HCT116 (cell line): ENCODE data around the gene CYP2S1. TPM values are rescaled to one million over a fixed set of nuclear protein-coding genes. Genes with fewer than 3 reads are reported as not detected.
A peak's percentile ranks its signal among the peaks of the same experiment; 100 is the strongest.

ENCODE experiments used
- ATAC-seq: fragments of 200-7000 bp; cut with Tn5 transposase; 2 replicates; pipeline ENCODE4 v1.9.1; 2020; ENCODE audit warnings: mild to moderate bottlenecking, moderate library complexity
- Bru-seq: library from RNA; stranded (reverse); fragments of 400-500 nt; gene quantifications from one replicate; lab custom pipeline; 2021; lab: Mats Ljungman, UMichigan
- BruChase-seq, 2 experiments: library from RNA; stranded (reverse); fragments of 400-500 nt; gene quantifications; one replicate each; lab custom pipeline; 2021; lab: Mats Ljungman, UMichigan
- BruUV-seq: library from RNA; stranded (reverse); fragments of 400-500 nt; replicated peaks from 2 replicates; lab custom pipeline; 2021; lab: Mats Ljungman, UMichigan
- CTCF ChIA-PET: fragments of 300-600 bp; sonication (Branson Sonifier 250); formaldehyde crosslinking; loops from one replicate; lab custom pipeline; 2021; ENCODE audit warnings: antibody characterized with exemption; lab: Charles Lee
- POLR2A ChIA-PET: fragments of 300-600, 350-600 bp; sonication (Branson Sonifier 250); formaldehyde crosslinking; loops from one replicate; lab custom pipeline; 2021; ENCODE audit warnings: antibody characterized with exemption; lab: Charles Lee
- RAD21 ChIA-PET, 2 experiments: fragments of 300-600 bp; sonication (Branson Sonifier 250); formaldehyde crosslinking; loops; one replicate each; lab custom pipeline; 2023; ENCODE audit warnings: low total read pairs in 2 of 2; ENCODE audit not compliant: uncharacterized antibody in 2 of 2, unreplicated experiment in 2 of 2, low non-redundant PET in 1 of 2; lab: Charles Lee
- DNase-seq: peaks from one replicate; pipeline ENCODE4 v3.0.0-alpha.2; 2010; ENCODE audit warnings: low read depth, low spot score
- H2AFZ ChIP-seq: fragments of 200-600 bp; shearing (Covaris generic), sonication (generic); 2 replicates; pipeline ENCODE4 v1.6.1; 2017; ENCODE audit warnings: low read depth, mixed run types, mixed read lengths, antibody characterized with exemption, low read length; ENCODE audit not compliant: poor library complexity, severe bottlenecking
- H3K27ac ChIP-seq: 2 replicates; pipeline ENCODE4 v1.5.1; 2012; ENCODE audit warnings: low read depth, low read length
- H3K27me3 ChIP-seq: fragments of 200-600 bp; sonication (generic); 2 replicates; pipeline ENCODE4 v1.6.1; 2016; ENCODE audit warnings: mixed run types, low read length, mixed read lengths; ENCODE audit not compliant: insufficient read depth
- H3K36me3 ChIP-seq, 2 experiments: fragments of 200-500 bp in 1 of 2; fragments of 200-600 bp in 1 of 2; sonication (Bioruptor generic) in 1 of 2; sonication (generic) in 1 of 2; 2 replicates each; pipeline versions ENCODE4 v1.5.1 to v1.6.1; 2014 to 2016; ENCODE audit warnings: low read length in 2 of 2, inconsistent platforms in 1 of 2, mixed read lengths in 1 of 2, mixed run types in 1 of 2; ENCODE audit not compliant: insufficient read depth in 2 of 2, control insufficient read depth in 1 of 2
- H3K4me1 ChIP-seq, 2 experiments: fragments of 200-600 bp in 1 of 2; sonication (generic) in 1 of 2; 2 replicates each; pipeline versions ENCODE4 v1.5.1 to v1.6.1; 2012 to 2017; ENCODE audit warnings: low read length in 2 of 2, inconsistent platforms in 1 of 2, mild to moderate bottlenecking in 1 of 2, mixed read lengths in 1 of 2, mixed run types in 1 of 2, moderate library complexity in 1 of 2; ENCODE audit not compliant: insufficient read depth in 2 of 2, control insufficient read depth in 1 of 2
- H3K4me2 ChIP-seq: fragments of 200-600 bp; sonication (generic); 2 replicates; pipeline ENCODE4 v1.6.1; 2017; ENCODE audit warnings: mixed run types, low read length, mixed read lengths
- H3K4me3 ChIP-seq, 2 experiments: fragments of 200-600 bp in 1 of 2; sonication (generic) in 1 of 2; replicated peaks in 1 of 2; 2 replicates each; pipeline ENCODE4 v1.5.1; 2011 to 2016; ENCODE audit warnings: low read length in 2 of 2, control low read depth in 1 of 2, low read depth in 1 of 2, mild to moderate bottlenecking in 1 of 2, mixed read lengths in 1 of 2, mixed run types in 1 of 2
- H3K79me2 ChIP-seq: fragments of 200-600 bp; sonication (generic); 2 replicates; pipeline ENCODE4 v1.6.1; 2017; ENCODE audit warnings: mild to moderate bottlenecking, mixed run types, low read length, moderate library complexity, mixed read lengths; ENCODE audit not compliant: insufficient read depth
- H3K9ac ChIP-seq: fragments of 200-600 bp; sonication (generic); 2 replicates; pipeline ENCODE4 v1.6.1; 2016; ENCODE audit warnings: low read length, mixed read lengths
- H3K9me2 ChIP-seq: fragments of 200-600 bp; sonication (generic), shearing (Covaris generic); 2 replicates; pipeline ENCODE4 v1.6.1; 2017; ENCODE audit warnings: mixed run types, mild to moderate bottlenecking, moderate library complexity; ENCODE audit not compliant: insufficient read depth
- H3K9me3 ChIP-seq, 2 experiments: fragments of 200-500 bp in 1 of 2; fragments of 200-600 bp in 1 of 2; sonication (Bioruptor generic) in 1 of 2; sonication (generic) in 1 of 2; 2 replicates each; pipeline ENCODE4 v1.6.1; 2014 to 2017; ENCODE audit warnings: low read length in 2 of 2, mixed read lengths in 2 of 2, inconsistent platforms in 1 of 2, low read depth in 1 of 2, mild to moderate bottlenecking in 1 of 2, mixed run types in 1 of 2, moderate library complexity in 1 of 2; ENCODE audit not compliant: control insufficient read depth in 1 of 2, insufficient read depth in 1 of 2
- H4K20me1 ChIP-seq: fragments of 200-600 bp; sonication (generic), shearing (Covaris generic); 2 replicates; pipeline ENCODE4 v1.6.1; 2017; ENCODE audit warnings: mixed run types, mild to moderate bottlenecking, moderate library complexity; ENCODE audit not compliant: insufficient read depth
- CEBPB ChIP-seq: IDR thresholded peaks from 2 replicates; pipeline ENCODE4 v1.6.1; 2012; ENCODE audit warnings: low read depth
- CTCF ChIP-seq, 3 experiments: fragments of 200-600 bp in 1 of 3; sonication (generic) in 1 of 3; IDR thresholded peaks in 2 of 3; conservative IDR thresholded peaks in 1 of 3; 2 replicates each; pipeline ENCODE4 v1.5.1; 2012 to 2017; ENCODE audit warnings: low read depth in 2 of 3, low read length in 2 of 3, antibody characterized with exemption in 1 of 3, borderline replicate concordance in 1 of 3, control low read depth in 1 of 3, mild to moderate bottlenecking in 1 of 3, mixed read lengths in 1 of 3, mixed run types in 1 of 3, moderate library complexity in 1 of 3; ENCODE audit not compliant: insufficient read depth in 1 of 3
- ELF1 ChIP-seq: IDR thresholded peaks from 2 replicates; pipeline ENCODE4 v1.6.1; 2012; ENCODE audit warnings: low read depth, borderline replicate concordance
- EZH2 ChIP-seq: fragments of 200-600 bp; sonication (generic); IDR thresholded peaks from 2 replicates; pipeline ENCODE4 v1.6.1; 2017; ENCODE audit warnings: antibody characterized with exemption, mixed run types
- POLR2A ChIP-seq: IDR thresholded peaks from 2 replicates; pipeline ENCODE4 v1.7.0; 2011; ENCODE audit warnings: borderline replicate concordance; ENCODE audit not compliant: insufficient read depth, insufficient read length; ENCODE audit errors: extremely low read depth
- POLR2AphosphoS5 ChIP-seq: IDR thresholded peaks from 2 replicates; pipeline ENCODE4 v1.6.1; 2011; ENCODE audit warnings: mild to moderate bottlenecking, low read depth, low read length, moderate library complexity
- RAD21 ChIP-seq: IDR thresholded peaks from 2 replicates; pipeline ENCODE4 v1.6.1; 2012; ENCODE audit warnings: low read depth, mild to moderate bottlenecking
- ZBTB33 ChIP-seq: IDR thresholded peaks from 2 replicates; pipeline ENCODE4 v1.6.1; 2011; ENCODE audit warnings: mild to moderate bottlenecking, low read length, moderate library complexity; ENCODE audit not compliant: insufficient replicate concordance; ENCODE audit errors: extremely low read depth
- ZFX ChIP-seq: fragments of 450-650 bp; IDR thresholded peaks from 2 replicates; pipeline ENCODE4 v1.6.1; 2017
- intact Hi-C: fragments of 100-400 bp; cut with micrococcal nuclease; formaldehyde crosslinking; loops from 2 replicates; pipeline ENCODE4 v1.10.0; 2022
- long read RNA-seq: library from polyadenylated mRNA; unstranded; transcript quantifications from one replicate; pipeline ENCODE4 v2.0.0, GENCODE V29; 2021; ENCODE audit not compliant: unreplicated experiment
- polyA plus RNA-seq: library from polyadenylated mRNA; unstranded; fragments of >200 nt; gene quantifications from 2 replicates; pipeline ENCODE4 v1.2.1, GENCODE V29; 2012; ENCODE audit warnings: missing spikeins
- total RNA-seq: library from RNA; stranded (reverse); gene quantifications from one replicate; pipeline ENCODE4 v1.2.1, GENCODE V29; 2021; ENCODE audit not compliant: unreplicated experiment

CYP2S1 gene
- total RNA-seq (17.6 TPM), Bru-seq, nascent RNA (percentile 41 among the genes with signal in this experiment), BruChase-seq, experiment 1, labeled RNA remaining after a 6-hour chase (percentile 51 among the genes with signal in this experiment), BruChase-seq, experiment 2, labeled RNA remaining after a 2-hour chase (percentile 51 among the genes with signal in this experiment)
- polyA plus RNA-seq = 21.8 TPM in 2 replicates
- long read RNA-seq, transcript CYP2S1-201 (9 exons, 2,782 nt) = major isoform, 6 of 12 reads
- long read RNA-seq, partial matches to known transcripts = 3 of 12 reads
- long read RNA-seq, other reads (novel, unspliced or antisense) = 3 of 12 reads

- Histone ChIP-seq H3K27ac (peak within 1 kb of the TSS; percentile 78), H3K27me3 (no peaks in the 10 kb centered on the region), H3K4me2 (peak within 1 kb of the TSS; percentile 86), H3K4me3 (peak within 1 kb of the TSS; percentile 75 to 79), H3K9me3 (no peaks in the 10 kb centered on the region), H3K9ac (peak within 1 kb of the TSS; percentile 71), H2AFZ (peak within 1 kb of the TSS; percentile 86), H3K4me1 (peaks cover 12 to 23% of the 10 kb centered on the region in 2 experiments), H4K20me1 (no peaks in the 10 kb centered on the region), H3K79me2 (no peaks in the 10 kb centered on the region), H3K9me2 (no peaks in the 10 kb centered on the region), H3K36me3 (no peaks in the 10 kb centered on the region)
- DNase-seq (peak; percentile 15), ATAC-seq (peak; percentile 95)
- intact Hi-C loops = no loop called here
- RAD21 ChIA-PET = interaction anchor here in 1 of 2 experiments (0.6 kb wide), 1 partner anchor 173 kb away, joined by 6 read pairs; no protein-coding TSS in a partner anchor
- TF ChIP-seq POLR2AphosphoS5 = peak; percentile 93
- no peak for TF ChIP-seq POLR2A
- TF ChIP-seq EZH2 = no peak
- no peak for TF ChIP-seq CEBPB
- 0 out of 2 replicates have a peak, but pooled peaks have one; percentile 10 for TF ChIP-seq RAD21
- TF ChIP-seq ZFX = no peak
- TF ChIP-seq CTCF (IDR thresholded peaks at IDR 0.05 in 2 of 3, conservative IDR thresholded peaks at IDR 0.05 in 1 of 3; ENCODE audit: borderline replicate concordance in 1 of 3, insufficient read depth in 1 of 3, low read depth in 2 of 3, low read length in 2 of 3) = peak in 1 of 3 experiments; percentile 13; a peak in 1 of 6 replicates
- TF ChIP-seq ZBTB33 = no peak
- TF ChIP-seq ELF1 = no peak
- no TSS peak for BruUV-seq
- CTCF ChIA-PET = interaction anchor here (1.3 to 3.3 kb wide), 3 partner anchors 11 to 371 kb away, joined by 3 to 17 read pairs (median 4); no protein-coding TSS in a partner anchor
- POLR2A ChIA-PET = interaction anchor here (1.1 to 1.8 kb wide), 2 partner anchors 10 to 71 kb away, joined by 5 to 6 read pairs; partner anchors contain the start of gene HNRNPUL1
Measured at GRCh38 chr19:41192574-41193429, at the start of gene CYP2S1. CYP2S1 (plus strand) TSS chr19:41193219; CDS start chr19:41193265, 46 bp downstream.
